PC-3 (cell line): ENCODE data around the gene OPA3.

Experiments
- CTCF ChIP-seq: fragments of 300-600 bp; sonication (generic); conservative IDR thresholded peaks from 2 replicates; pipeline ENCODE4 v1.5.1; 2017; ENCODE audit warnings: antibody characterized with exemption, low read depth, mild to moderate bottlenecking, low read length
- EZH2 ChIP-seq: fragments of 300-600 bp; sonication (generic); IDR thresholded peaks from one replicate; pipeline ENCODE4 v1.6.1; 2017; ENCODE audit warnings: antibody characterized with exemption, mild to moderate bottlenecking, low read length; ENCODE audit not compliant: unreplicated experiment
- EZH2phosphoT487 ChIP-seq: fragments of 300-600 bp; sonication (generic); IDR thresholded peaks from 2 replicates; pipeline ENCODE4 v1.6.1; 2018; ENCODE audit warnings: mild to moderate bottlenecking, antibody characterized with exemption, low read length, borderline replicate concordance

DNA sequence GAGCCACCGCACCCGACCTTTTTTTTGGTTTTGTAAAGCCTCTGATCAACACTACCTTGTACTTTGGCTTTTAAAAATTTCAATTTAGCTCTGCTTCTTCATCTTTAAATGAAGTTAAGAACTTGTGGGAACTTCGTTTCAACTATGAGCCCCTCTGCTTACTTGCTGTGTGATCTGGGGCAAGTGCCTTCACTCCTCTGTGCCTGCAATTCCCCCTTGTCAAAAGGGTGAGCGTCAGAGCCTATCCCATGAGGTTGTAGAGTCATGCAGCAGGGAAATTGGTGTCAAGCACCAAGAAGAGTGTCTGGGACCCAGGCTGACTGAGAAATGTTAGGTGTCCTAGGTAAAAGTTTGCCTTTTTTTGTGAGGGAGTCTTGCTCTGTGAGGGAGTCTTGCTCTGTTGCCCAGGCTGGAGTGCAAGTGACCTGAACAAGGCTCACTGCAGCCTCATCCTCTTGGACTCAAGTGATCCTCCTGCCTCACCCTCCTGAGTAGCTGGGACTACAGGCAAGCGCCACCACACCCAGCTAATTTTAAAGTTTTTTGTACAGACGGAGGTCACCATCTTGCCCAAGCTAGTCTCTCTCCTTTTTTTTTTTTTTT lies 71.6 kb downstream of the OPA3 start:
- TF ChIP-seq CTCF (no peak), EZH2 (no peak), EZH2phosphoT487 (no peak)
